ENCODE measurements around the gene EME2. TPM values are rescaled to one million over a fixed set of nuclear protein-coding genes. Genes with fewer than 3 reads are reported as not detected.
A peak's percentile ranks its signal among the peaks of the same experiment; 100 is the strongest.

EME2 gene
- total and polyA plus RNA-seq, 2 of the 13 experiments (the other 11 are each of a cell fraction or from before 2014, with no cell fraction given), result 4.4 to 7.6 TPM

DNA sequence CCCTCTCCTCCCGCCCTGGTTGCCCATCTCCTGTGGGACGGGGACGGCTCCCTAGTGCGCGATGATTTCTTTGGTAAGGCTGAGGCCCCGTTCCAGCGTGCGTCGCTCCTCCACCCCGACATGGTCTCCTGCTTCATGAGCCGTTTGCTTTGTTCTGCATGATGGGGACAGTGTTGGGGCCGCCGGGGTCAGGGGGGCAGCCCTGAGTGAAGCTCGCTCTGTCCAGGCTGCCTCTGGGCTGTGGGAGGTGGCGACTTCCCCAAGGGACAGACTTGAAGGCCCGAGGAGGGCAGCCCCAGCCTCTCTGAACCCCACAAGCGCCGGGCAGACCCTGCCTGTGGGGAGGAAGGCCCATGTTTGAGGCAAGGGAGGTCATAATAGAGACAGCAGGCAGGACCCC is 13.7 kb upstream of the EME2 start (continued):
- TF ChIP-seq, protein P1, sequence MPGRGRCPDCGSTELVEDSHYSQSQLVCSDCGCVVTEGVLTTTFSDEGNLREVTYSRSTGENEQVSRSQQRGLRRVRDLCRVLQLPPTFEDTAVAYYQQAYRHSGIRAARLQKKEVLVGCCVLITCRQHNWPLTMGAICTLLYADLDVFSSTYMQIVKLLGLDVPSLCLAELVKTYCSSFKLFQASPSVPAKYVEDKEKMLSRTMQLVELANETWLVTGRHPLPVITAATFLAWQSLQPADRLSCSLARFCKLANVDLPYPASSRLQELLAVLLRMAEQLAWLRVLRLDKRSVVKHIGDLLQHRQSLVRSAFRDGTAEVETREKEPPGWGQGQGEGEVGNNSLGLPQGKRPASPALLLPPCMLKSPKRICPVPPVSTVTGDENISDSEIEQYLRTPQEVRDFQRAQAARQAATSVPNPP (CRISPR knock-in tag; IDR thresholded peaks at IDR 0.05), result no peak
- TF ChIP-seq ZC3H4 (CRISPR knock-in tag; IDR thresholded peaks at IDR 0.05; ENCODE audit: borderline replicate concordance), result no peak
- no peak for TF ChIP-seq ZNF24 (IDR thresholded peaks at IDR 0.05)
- no peak for TF ChIP-seq SMC3 (IDR thresholded peaks at IDR 0.05; ENCODE audit: low read length)
- no peak for TF ChIP-seq CCAR2 (optimal IDR thresholded peaks at IDR 0.05; ENCODE audit: low read depth, low read length)
- TF ChIP-seq ZNF558 (CRISPR knock-in tag; IDR thresholded peaks at IDR 0.05; ENCODE audit: borderline replicate concordance), result no peak
- TF ChIP-seq MAZ (IDR thresholded peaks at IDR 0.05; ENCODE audit: borderline replicate concordance, low read depth, low read length), result no peak
- no peak for TF ChIP-seq MAZ (CRISPR knock-in tag; IDR thresholded peaks at IDR 0.05; ENCODE audit: low read depth)

DNA sequence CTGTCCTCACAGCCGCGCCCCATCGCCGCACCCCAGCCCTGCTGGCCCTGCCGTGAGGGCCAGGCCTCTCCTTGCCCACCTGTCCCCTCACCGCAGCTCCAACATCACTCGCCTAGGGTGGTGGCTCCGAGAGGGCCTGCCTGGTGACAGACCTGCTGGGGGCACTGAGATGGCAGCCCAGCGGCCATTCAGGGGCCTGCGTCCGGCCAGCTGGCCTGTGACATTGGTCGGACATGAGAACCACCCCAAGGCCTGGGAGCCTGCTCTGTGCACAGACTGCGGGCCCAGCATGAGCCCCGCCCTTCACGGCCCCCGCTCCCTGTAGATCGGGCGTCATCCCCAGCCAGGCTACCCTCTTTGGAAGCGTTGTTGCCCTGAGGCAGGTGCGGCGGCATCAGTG is 13.1 kb upstream of the EME2 start:
- TF ChIP-seq ZNF558 (CRISPR knock-in tag; IDR thresholded peaks at IDR 0.05; ENCODE audit: borderline replicate concordance) (no peak), ZNF256 (CRISPR knock-in tag; conservative IDR thresholded peaks at IDR 0.05) (no peak), AGO2 (optimal IDR thresholded peaks at IDR 0.05; ENCODE audit: low read depth, low read length) (peak; percentile 69), EHMT2 (IDR thresholded peaks at IDR 0.05; ENCODE audit: borderline replicate concordance, low read depth, low read length) (no peak), ZNF562 (CRISPR knock-in tag; IDR thresholded peaks at IDR 0.05; ENCODE audit: borderline replicate concordance) (no peak), SP2 (CRISPR knock-in tag; IDR thresholded peaks at IDR 0.05) (no peak), NR2C2 (CRISPR knock-in tag; IDR thresholded peaks at IDR 0.05; ENCODE audit: borderline replicate concordance) (no peak)
- TF ChIP-seq, protein P2, sequence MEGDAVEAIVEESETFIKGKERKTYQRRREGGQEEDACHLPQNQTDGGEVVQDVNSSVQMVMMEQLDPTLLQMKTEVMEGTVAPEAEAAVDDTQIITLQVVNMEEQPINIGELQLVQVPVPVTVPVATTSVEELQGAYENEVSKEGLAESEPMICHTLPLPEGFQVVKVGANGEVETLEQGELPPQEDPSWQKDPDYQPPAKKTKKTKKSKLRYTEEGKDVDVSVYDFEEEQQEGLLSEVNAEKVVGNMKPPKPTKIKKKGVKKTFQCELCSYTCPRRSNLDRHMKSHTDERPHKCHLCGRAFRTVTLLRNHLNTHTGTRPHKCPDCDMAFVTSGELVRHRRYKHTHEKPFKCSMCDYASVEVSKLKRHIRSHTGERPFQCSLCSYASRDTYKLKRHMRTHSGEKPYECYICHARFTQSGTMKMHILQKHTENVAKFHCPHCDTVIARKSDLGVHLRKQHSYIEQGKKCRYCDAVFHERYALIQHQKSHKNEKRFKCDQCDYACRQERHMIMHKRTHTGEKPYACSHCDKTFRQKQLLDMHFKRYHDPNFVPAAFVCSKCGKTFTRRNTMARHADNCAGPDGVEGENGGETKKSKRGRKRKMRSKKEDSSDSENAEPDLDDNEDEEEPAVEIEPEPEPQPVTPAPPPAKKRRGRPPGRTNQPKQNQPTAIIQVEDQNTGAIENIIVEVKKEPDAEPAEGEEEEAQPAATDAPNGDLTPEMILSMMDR (CRISPR knock-in tag; IDR thresholded peaks at IDR 0.05), result no peak
- TF ChIP-seq, protein P3, sequence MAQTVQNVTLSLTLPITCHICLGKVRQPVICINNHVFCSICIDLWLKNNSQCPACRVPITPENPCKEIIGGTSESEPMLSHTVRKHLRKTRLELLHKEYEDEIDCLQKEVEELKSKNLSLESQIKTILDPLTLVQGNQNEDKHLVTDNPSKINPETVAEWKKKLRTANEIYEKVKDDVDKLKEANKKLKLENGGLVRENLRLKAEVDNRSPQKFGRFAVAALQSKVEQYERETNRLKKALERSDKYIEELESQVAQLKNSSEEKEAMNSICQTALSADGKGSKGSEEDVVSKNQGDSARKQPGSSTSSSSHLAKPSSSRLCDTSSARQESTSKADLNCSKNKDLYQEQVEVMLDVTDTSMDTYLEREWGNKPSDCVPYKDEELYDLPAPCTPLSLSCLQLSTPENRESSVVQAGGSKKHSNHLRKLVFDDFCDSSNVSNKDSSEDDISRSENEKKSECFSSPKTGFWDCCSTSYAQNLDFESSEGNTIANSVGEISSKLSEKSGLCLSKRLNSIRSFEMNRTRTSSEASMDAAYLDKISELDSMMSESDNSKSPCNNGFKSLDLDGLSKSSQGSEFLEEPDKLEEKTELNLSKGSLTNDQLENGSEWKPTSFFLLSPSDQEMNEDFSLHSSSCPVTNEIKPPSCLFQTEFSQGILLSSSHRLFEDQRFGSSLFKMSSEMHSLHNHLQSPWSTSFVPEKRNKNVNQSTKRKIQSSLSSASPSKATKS (CRISPR knock-in tag; IDR thresholded peaks at IDR 0.05), result no peak
- DNase-seq (ENCODE audit: low spot score) (no peak), FAIRE-seq (no peak), ATAC-seq (no peak)
- Histone ChIP-seq H2AFZ (ENCODE audit: low read length) (no peak overlapping the region), H3K4me2 (ENCODE audit: low read depth, low read length) (no peak overlapping the region), H3K27ac (ENCODE audit: extremely low read length, insufficient read depth, low read length) (no peak overlapping the region), H3K4me3 (replicated peaks in 1 of 3; ENCODE audit: insufficient read depth in 1 of 3, low read depth in 2 of 3, low read length in 3 of 3) (no peak overlapping the region), H3K9ac (ENCODE audit: insufficient read depth, low read depth, low read length) (no peak overlapping the region), H3K9me3 (ENCODE audit: low read length) (no peaks in the 10 kb centered on the region), H3K27me3 (ENCODE audit: control insufficient read depth in 1 of 2, insufficient read depth in 2 of 2, low read length in 2 of 2) (no peaks in the 10 kb centered on the region), H3K4me1 (ENCODE audit: insufficient read depth, low read length) (peaks cover 10% of the 10 kb centered on the region), H3K36me3 (replicated peaks in 1 of 2; ENCODE audit: control insufficient read depth in 1 of 2, insufficient read depth in 2 of 2, low read length in 2 of 2) (peaks cover 14 to 35% of the 10 kb centered on the region in 2 experiments; a peak in 4 of 5 replicates), H3K79me2 (ENCODE audit: insufficient read depth, low read length) (no peaks in the 10 kb centered on the region), H4K20me1 (ENCODE audit: insufficient read depth, low read length) (no peaks in the 10 kb centered on the region)
- intact Hi-C loops (cut with micrococcal nuclease; ENCODE audit: unreplicated experiment), result no loop called here
- POLR2A ChIA-PET, result no interaction called here
- 98% methylated on average over 10 of the region's 21 CpGs for WGBS (ENCODE audit: low lambda C conversion rate)
- CTCF ChIA-PET (ENCODE audit: low intra/inter-chr PET ratio, low total read pairs), result no interaction called here
- no TSS peak for BruUV-seq (replicated peaks)
- in situ Hi-C loops (cut with HindIII; ENCODE audit: extremely low pct_ligation_motif_present, low pct_unique_long_range_greater_than_20kb), result no loop called here

Data from HepG2 (cell line).